Measurements from ENCODE around the gene SMC4. TPM values are rescaled to one million over a fixed set of nuclear protein-coding genes. Genes with fewer than 3 reads are reported as not detected.

Gene SMC4
- total and polyA plus RNA-seq, 10 of the 15 experiments (the other 5 are each of a cell fraction or from before 2014, with no cell fraction given) = 75.6 to 288 (median 136) TPM

DNA sequence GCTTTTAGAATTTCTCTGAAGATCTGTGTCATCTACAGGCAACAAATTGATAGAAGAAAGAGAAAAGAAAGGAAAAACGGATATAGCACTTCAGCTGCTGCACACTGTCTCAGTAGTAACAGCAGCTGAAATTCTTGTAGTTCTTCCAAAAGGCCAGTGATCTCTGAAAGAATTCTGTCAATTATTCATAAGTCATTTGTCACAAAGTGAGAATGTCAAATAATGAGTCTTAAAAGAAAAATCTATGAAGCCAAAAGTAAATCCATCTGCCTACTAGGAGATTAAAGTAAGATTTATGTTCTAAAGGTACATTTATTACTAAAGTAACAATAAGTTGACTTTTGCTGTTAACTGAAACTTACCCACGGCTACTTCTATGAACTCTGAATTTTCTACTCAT, 25.0 kb upstream of the SMC4 start:
- ATAC-seq (no peak), FAIRE-seq (no peak), DNase-seq (ENCODE audit: low read depth, low spot score) (no peak)
- no peak overlapping the region for H3K9ac ChIP-seq (ENCODE audit: control insufficient read depth, insufficient read depth, low read length)
- H3K4me2 ChIP-seq (ENCODE audit: control insufficient read depth, insufficient read depth) = no peak overlapping the region
- no peaks in the 10 kb centered on the region for H3K79me2 ChIP-seq (ENCODE audit: control insufficient read depth, insufficient read depth, low read length)
- H3K4me3 ChIP-seq = no peak overlapping the region
- no peaks in the 10 kb centered on the region for H3K9me3 ChIP-seq (replicated peaks; ENCODE audit: control insufficient read depth, insufficient read depth, low read length)
- in situ Hi-C loops (cut with MboI) (no loop called here), intact Hi-C loops (cut with micrococcal nuclease; ENCODE audit: unreplicated experiment) (no loop called here)
- H4K20me1 ChIP-seq (ENCODE audit: control insufficient read depth, insufficient read depth) = no peaks in the 10 kb centered on the region
- ChIA-PET POLR2A (no interaction called here), CTCF (no interaction called here), SMC1A (ENCODE audit: uncharacterized antibody, unreplicated experiment) (interaction anchor here (1.7 kb wide), 1 partner anchor 35 kb away, joined by 6 read pairs; no protein-coding TSS in a partner anchor), RAD21 (ENCODE audit: unreplicated experiment) (interaction anchor here (1.0 kb wide), 1 partner anchor 19 kb away, joined by 3 read pairs; no protein-coding TSS in a partner anchor)
- H3K27me3 ChIP-seq (replicated peaks in 1 of 2; ENCODE audit: control insufficient read depth in 2 of 2, insufficient read depth in 2 of 2, low read length in 1 of 2) = no peaks in the 10 kb centered on the region
- no peak overlapping the region for H3K27ac ChIP-seq (ENCODE audit: control insufficient read depth, insufficient read depth)
- H3K4me1 ChIP-seq (ENCODE audit: control insufficient read depth, insufficient read depth, low read length) = no peaks in the 10 kb centered on the region
- no peak for TF ChIP-seq BCL3 (IDR thresholded peaks at IDR 0.05; ENCODE audit: borderline replicate concordance, insufficient read depth, low read depth, low read length, poor library complexity, severe bottlenecking)
- peaks cover 0 to 4% of the 10 kb centered on the region in 2 experiments; a peak in 1 of 4 replicates for H3K36me3 ChIP-seq (ENCODE audit: control insufficient read depth in 2 of 2, insufficient read depth in 2 of 2, low read length in 1 of 2)
- WGBS (ENCODE audit: insufficient coverage, insufficient replicate concordance, low lambda C conversion rate, missing lambda C conversion rate) = 92% methylated on average over 2 of the region's 2 CpGs
- no TSS peak for BruUV-seq (replicated peaks)
- H2AFZ ChIP-seq (ENCODE audit: control insufficient read depth, low read depth, low read length) = no peak overlapping the region

- intact Hi-C loops (cut with micrococcal nuclease; ENCODE audit: unreplicated experiment) = no loop called here
Observed at GRCh38 chr3:160374925-160375324, 24.5 kb upstream of the SMC4 start.

More at GRCh38 chr3:160374925-160375324, 24.5 kb upstream of the SMC4 start:
- no TSS peak for BruUV-seq (replicated peaks)
- TF ChIP-seq, protein P1, sequence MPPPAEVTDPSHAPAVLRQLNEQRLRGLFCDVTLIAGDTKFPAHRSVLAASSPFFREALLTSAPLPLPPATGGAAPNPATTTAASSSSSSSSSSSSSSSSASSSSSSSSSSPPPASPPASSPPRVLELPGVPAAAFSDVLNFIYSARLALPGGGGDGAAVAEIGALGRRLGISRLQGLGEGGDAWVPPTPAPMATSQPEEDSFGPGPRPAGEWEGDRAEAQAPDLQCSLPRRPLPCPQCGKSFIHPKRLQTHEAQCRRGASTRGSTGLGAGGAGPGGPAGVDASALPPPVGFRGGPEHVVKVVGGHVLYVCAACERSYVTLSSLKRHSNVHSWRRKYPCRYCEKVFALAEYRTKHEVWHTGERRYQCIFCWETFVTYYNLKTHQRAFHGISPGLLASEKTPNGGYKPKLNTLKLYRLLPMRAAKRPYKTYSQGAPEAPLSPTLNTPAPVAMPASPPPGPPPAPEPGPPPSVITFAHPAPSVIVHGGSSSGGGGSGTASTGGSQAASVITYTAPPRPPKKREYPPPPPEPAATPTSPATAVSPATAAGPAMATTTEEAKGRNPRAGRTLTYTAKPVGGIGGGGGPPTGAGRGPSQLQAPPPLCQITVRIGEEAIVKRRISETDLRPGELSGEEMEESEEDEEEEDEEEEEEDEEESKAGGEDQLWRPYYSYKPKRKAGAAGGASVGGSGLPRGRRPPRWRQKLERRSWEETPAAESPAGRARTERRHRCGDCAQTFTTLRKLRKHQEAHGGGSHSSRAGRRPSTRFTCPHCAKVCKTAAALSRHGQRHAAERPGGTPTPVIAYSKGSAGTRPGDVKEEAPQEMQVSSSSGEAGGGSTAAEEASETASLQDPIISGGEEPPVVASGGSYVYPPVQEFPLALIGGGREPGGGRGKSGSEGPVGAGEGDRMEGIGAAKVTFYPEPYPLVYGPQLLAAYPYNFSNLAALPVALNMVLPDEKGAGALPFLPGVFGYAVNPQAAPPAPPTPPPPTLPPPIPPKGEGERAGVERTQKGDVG (CRISPR knock-in tag; IDR thresholded peaks at IDR 0.05) = no peak
- TF ChIP-seq, protein P2, sequence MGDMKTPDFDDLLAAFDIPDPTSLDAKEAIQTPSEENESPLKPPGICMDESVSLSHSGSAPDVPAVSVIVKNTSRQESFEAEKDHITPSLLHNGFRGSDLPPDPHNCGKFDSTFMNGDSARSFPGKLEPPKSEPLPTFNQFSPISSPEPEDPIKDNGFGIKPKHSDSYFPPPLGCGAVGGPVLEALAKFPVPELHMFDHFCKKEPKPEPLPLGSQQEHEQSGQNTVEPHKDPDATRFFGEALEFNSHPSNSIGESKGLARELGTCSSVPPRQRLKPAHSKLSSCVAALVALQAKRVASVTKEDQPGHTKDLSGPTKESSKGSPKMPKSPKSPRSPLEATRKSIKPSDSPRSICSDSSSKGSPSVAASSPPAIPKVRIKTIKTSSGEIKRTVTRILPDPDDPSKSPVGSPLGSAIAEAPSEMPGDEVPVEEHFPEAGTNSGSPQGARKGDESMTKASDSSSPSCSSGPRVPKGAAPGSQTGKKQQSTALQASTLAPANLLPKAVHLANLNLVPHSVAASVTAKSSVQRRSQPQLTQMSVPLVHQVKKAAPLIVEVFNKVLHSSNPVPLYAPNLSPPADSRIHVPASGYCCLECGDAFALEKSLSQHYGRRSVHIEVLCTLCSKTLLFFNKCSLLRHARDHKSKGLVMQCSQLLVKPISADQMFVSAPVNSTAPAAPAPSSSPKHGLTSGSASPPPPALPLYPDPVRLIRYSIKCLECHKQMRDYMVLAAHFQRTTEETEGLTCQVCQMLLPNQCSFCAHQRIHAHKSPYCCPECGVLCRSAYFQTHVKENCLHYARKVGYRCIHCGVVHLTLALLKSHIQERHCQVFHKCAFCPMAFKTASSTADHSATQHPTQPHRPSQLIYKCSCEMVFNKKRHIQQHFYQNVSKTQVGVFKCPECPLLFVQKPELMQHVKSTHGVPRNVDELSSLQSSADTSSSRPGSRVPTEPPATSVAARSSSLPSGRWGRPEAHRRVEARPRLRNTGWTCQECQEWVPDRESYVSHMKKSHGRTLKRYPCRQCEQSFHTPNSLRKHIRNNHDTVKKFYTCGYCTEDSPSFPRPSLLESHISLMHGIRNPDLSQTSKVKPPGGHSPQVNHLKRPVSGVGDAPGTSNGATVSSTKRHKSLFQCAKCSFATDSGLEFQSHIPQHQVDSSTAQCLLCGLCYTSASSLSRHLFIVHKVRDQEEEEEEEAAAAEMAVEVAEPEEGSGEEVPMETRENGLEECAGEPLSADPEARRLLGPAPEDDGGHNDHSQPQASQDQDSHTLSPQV (IDR thresholded peaks at IDR 0.05) = no peak
- TF ChIP-seq POLR2AphosphoS5 (IDR thresholded peaks at IDR 0.05; ENCODE audit: low read length) = no peak
- no peak for TF ChIP-seq GATAD2B (conservative IDR thresholded peaks at IDR 0.05; ENCODE audit: low read depth)
- TF ChIP-seq ZBED1 (IDR thresholded peaks at IDR 0.05; ENCODE audit: borderline replicate concordance) = no peak
- no peak for TF ChIP-seq CEBPB (IDR thresholded peaks at IDR 0.05; ENCODE audit: borderline replicate concordance in 1 of 2, low read depth in 2 of 2, low read length in 2 of 2)
- TF ChIP-seq POLR2A (IDR thresholded peaks at IDR 0.05; ENCODE audit: low read depth, low read length) = no peak
- Histone ChIP-seq H3K36me3 (ENCODE audit: control insufficient read depth in 2 of 2, insufficient read depth in 2 of 2, low read length in 1 of 2) (peaks cover 0 to 4% of the 10 kb centered on the region in 2 experiments; a peak in 1 of 4 replicates), H3K4me3 (no peak overlapping the region), H3K9me3 (replicated peaks; ENCODE audit: control insufficient read depth, insufficient read depth, low read length) (no peaks in the 10 kb centered on the region), H3K27ac (ENCODE audit: control insufficient read depth, insufficient read depth) (no peak overlapping the region), H3K4me2 (ENCODE audit: control insufficient read depth, insufficient read depth) (no peak overlapping the region), H2AFZ (ENCODE audit: control insufficient read depth, low read depth, low read length) (no peak overlapping the region), H3K4me1 (ENCODE audit: control insufficient read depth, insufficient read depth, low read length) (no peaks in the 10 kb centered on the region), H4K20me1 (ENCODE audit: control insufficient read depth, insufficient read depth) (no peaks in the 10 kb centered on the region), H3K27me3 (replicated peaks in 1 of 2; ENCODE audit: control insufficient read depth in 2 of 2, insufficient read depth in 2 of 2, low read length in 1 of 2) (no peaks in the 10 kb centered on the region), H3K79me2 (ENCODE audit: control insufficient read depth, insufficient read depth, low read length) (no peaks in the 10 kb centered on the region), H3K9ac (ENCODE audit: control insufficient read depth, insufficient read depth, low read length) (no peak overlapping the region)
- no peak for DNase-seq (ENCODE audit: low read depth, low spot score)
- ChIA-PET CTCF (no interaction called here), RAD21 (ENCODE audit: unreplicated experiment) (interaction anchor here (1.0 kb wide), 1 partner anchor 19 kb away, joined by 3 read pairs; no protein-coding TSS in a partner anchor), SMC1A (ENCODE audit: uncharacterized antibody, unreplicated experiment) (interaction anchor here (1.7 kb wide), 1 partner anchor 34 kb away, joined by 6 read pairs; no protein-coding TSS in a partner anchor), POLR2A (no interaction called here)
- in situ Hi-C loops (cut with MboI) = no loop called here
- 96% methylated on average over 1 of the region's 1 CpG for WGBS (ENCODE audit: insufficient coverage, insufficient replicate concordance, low lambda C conversion rate, missing lambda C conversion rate)
- ATAC-seq = no peak
- no peak for FAIRE-seq

Data from GM12878 (cell line).